HEK293 (cell line): ENCODE results near the gene MUC5B.

Experiments
- CTCF ChIA-PET: fragments of 350-600 bp; formaldehyde crosslinking; extraction: SDS; loops from one replicate; lab custom pipeline; 2021; ENCODE audit warnings: antibody characterized with exemption; lab: Yijun Ruan, JAX
- POLR2A ChIA-PET: fragments of 300-600 bp; formaldehyde crosslinking; extraction: SDS; loops from one replicate; lab custom pipeline; 2020; ENCODE audit warnings: antibody characterized with exemption, inconsistent platforms; lab: Yijun Ruan, JAX
- H3K27ac ChIP-seq: fragments of 200-500 bp; sonication (Bioruptor generic); 2 replicates; pipeline ENCODE4 v1.5.1; 2014; ENCODE audit warnings: low read depth, low read length, control low read depth, inconsistent platforms; ENCODE audit errors: extremely low read depth
- H3K36me3 ChIP-seq, 2 experiments: fragments of 200-500 bp in 1 of 2; sonication (Bioruptor generic) in 1 of 2; 1 replicate in 1 of 2; 2 replicates in 1 of 2; pipeline ENCODE4 v1.5.1; 2014 to 2017; ENCODE audit warnings: inconsistent platforms in 2 of 2, low read length in 2 of 2; ENCODE audit not compliant: control insufficient read depth in 2 of 2, insufficient read depth in 1 of 2
- H3K4me1 ChIP-seq: fragments of 200-500 bp; sonication (Bioruptor generic); 2 replicates; pipeline ENCODE4 v1.5.1; 2014; ENCODE audit warnings: mild to moderate bottlenecking, low read length, inconsistent platforms; ENCODE audit not compliant: control insufficient read depth, insufficient read depth
- H3K4me3 ChIP-seq: 2 replicates; pipeline ENCODE4 v1.5.1; 2011; ENCODE audit warnings: low read depth, mild to moderate bottlenecking, control low read depth, low read length, moderate library complexity
- H3K9me3 ChIP-seq: fragments of 200-500 bp; sonication (Bioruptor generic); 2 replicates; pipeline ENCODE4 v1.5.1; 2014; ENCODE audit warnings: low read depth, low read length, inconsistent platforms; ENCODE audit not compliant: control insufficient read depth, insufficient read depth
- FEZF1 ChIP-seq: fragments of 450-650 bp; formaldehyde crosslinking; IDR thresholded peaks from 2 replicates; pipeline ENCODE4 v1.5.1; 2016; ENCODE audit warnings: missing biosample characterization, missing genetic modification characterization
- KLF16 ChIP-seq: fragments of 450-650 bp; formaldehyde crosslinking; IDR thresholded peaks from 2 replicates; pipeline ENCODE4 v1.5.1; 2017; ENCODE audit warnings: missing biosample characterization, missing genetic modification characterization
- MZF1 ChIP-seq: fragments of 450-650 bp; formaldehyde crosslinking; IDR thresholded peaks from 2 replicates; pipeline ENCODE4 v1.5.1; 2017; ENCODE audit warnings: missing biosample characterization, missing genetic modification characterization, borderline replicate concordance
- OVOL3 ChIP-seq: fragments of 450-650 bp; formaldehyde crosslinking; IDR thresholded peaks from 2 replicates; pipeline ENCODE4 v1.5.1; 2016; ENCODE audit warnings: missing biosample characterization, missing genetic modification characterization
- SP7 ChIP-seq: fragments of 450-650 bp; formaldehyde crosslinking; IDR thresholded peaks from 2 replicates; pipeline ENCODE4 v1.5.1; 2016; ENCODE audit warnings: missing biosample characterization, missing genetic modification characterization
- ZBTB6 ChIP-seq: fragments of 450-650 bp; formaldehyde crosslinking; IDR thresholded peaks from 2 replicates; pipeline ENCODE4 v1.5.1; 2017; ENCODE audit warnings: missing biosample characterization, missing genetic modification characterization
- ZBTB7A ChIP-seq: fragments of 450-650 bp; formaldehyde crosslinking; IDR thresholded peaks from 2 replicates; pipeline ENCODE4 v1.5.1; 2016; ENCODE audit warnings: low read depth, missing biosample characterization, missing genetic modification characterization
- ZNF140 ChIP-seq: fragments of 450-650 bp; formaldehyde crosslinking; IDR thresholded peaks from 2 replicates; pipeline ENCODE4 v1.5.1; 2016; ENCODE audit warnings: missing biosample characterization, missing genetic modification characterization
- ZNF214 ChIP-seq: fragments of 450-650 bp; formaldehyde crosslinking; IDR thresholded peaks from 2 replicates; pipeline ENCODE4 v1.5.1; 2017; ENCODE audit warnings: missing biosample characterization, mild to moderate bottlenecking, missing genetic modification characterization, borderline replicate concordance
- ZNF23 ChIP-seq: fragments of 450-650 bp; formaldehyde crosslinking; IDR thresholded peaks from 2 replicates; pipeline ENCODE4 v1.5.1; 2016; ENCODE audit warnings: missing biosample characterization, missing genetic modification characterization, borderline replicate concordance
- ZNF239 ChIP-seq: fragments of 450-650 bp; formaldehyde crosslinking; IDR thresholded peaks from 2 replicates; pipeline ENCODE4 v1.5.1; 2016; ENCODE audit warnings: missing biosample characterization, missing genetic modification characterization
- ZNF248 ChIP-seq: fragments of 450-650 bp; formaldehyde crosslinking; IDR thresholded peaks from 2 replicates; pipeline ENCODE4 v1.5.1; 2017; ENCODE audit warnings: missing biosample characterization, missing genetic modification characterization
- ZNF280D ChIP-seq: fragments of 450-650 bp; formaldehyde crosslinking; IDR thresholded peaks from 2 replicates; pipeline ENCODE4 v1.5.1; 2016; ENCODE audit warnings: missing biosample characterization, missing genetic modification characterization
- ZNF302 ChIP-seq: fragments of 450-650 bp; formaldehyde crosslinking; IDR thresholded peaks from 2 replicates; pipeline ENCODE4 v1.5.1; 2016; ENCODE audit warnings: missing biosample characterization, missing genetic modification characterization, low read depth
- ZNF350 ChIP-seq: fragments of 450-650 bp; formaldehyde crosslinking; IDR thresholded peaks from 2 replicates; pipeline ENCODE4 v1.5.0; 2017; ENCODE audit warnings: missing biosample characterization, mild to moderate bottlenecking, missing genetic modification characterization
- ZNF391 ChIP-seq: fragments of 450-650 bp; formaldehyde crosslinking; IDR thresholded peaks from 2 replicates; pipeline ENCODE4 v1.5.1; 2016; ENCODE audit warnings: low read depth, missing biosample characterization, missing genetic modification characterization, borderline replicate concordance
- ZNF416 ChIP-seq: fragments of 450-650 bp; formaldehyde crosslinking; IDR thresholded peaks from 2 replicates; pipeline ENCODE4 v1.5.1; 2016; ENCODE audit warnings: missing biosample characterization, missing genetic modification characterization
- ZNF529 ChIP-seq: fragments of 450-650 bp; formaldehyde crosslinking; IDR thresholded peaks from 2 replicates; pipeline ENCODE4 v1.5.1; 2017; ENCODE audit warnings: missing genetic modification characterization, missing biosample characterization; ENCODE audit not compliant: insufficient replicate concordance
- ZNF560 ChIP-seq: fragments of 450-650 bp; formaldehyde crosslinking; IDR thresholded peaks from 2 replicates; pipeline ENCODE4 v1.5.1; 2017; ENCODE audit warnings: missing biosample characterization, missing genetic modification characterization, borderline replicate concordance
- ZNF561 ChIP-seq: fragments of 450-650 bp; IDR thresholded peaks from 2 replicates; pipeline ENCODE4 v1.5.1; 2018; ENCODE audit warnings: missing biosample characterization, missing genetic modification characterization, borderline replicate concordance
- ZNF624 ChIP-seq: fragments of 450-650 bp; formaldehyde crosslinking; IDR thresholded peaks from 2 replicates; pipeline ENCODE4 v1.5.1; 2017; ENCODE audit warnings: missing biosample characterization, missing genetic modification characterization
- ZNF658 ChIP-seq: fragments of 450-650 bp; formaldehyde crosslinking; IDR thresholded peaks from 2 replicates; pipeline ENCODE4; 2016; ENCODE audit warnings: missing biosample characterization, missing genetic modification characterization
- ZNF701 ChIP-seq: fragments of 450-650 bp; formaldehyde crosslinking; IDR thresholded peaks from 2 replicates; pipeline ENCODE4 v1.5.1; 2016; ENCODE audit warnings: missing biosample characterization, missing genetic modification characterization
- ZXDB ChIP-seq: fragments of 450-650 bp; formaldehyde crosslinking; IDR thresholded peaks from 2 replicates; pipeline ENCODE4 v1.5.1; 2016; ENCODE audit warnings: missing biosample characterization, missing genetic modification characterization

The MUC5B gene

GRCh38 chr11:1239596-1240205 lies 16.8 kb downstream of the MUC5B start (continued):
- TF ChIP-seq ZNF561 (tag by site-specific recombination) (no peak), ZNF214 (tag by site-specific recombination) (no peak)

GRCh38 chr11:1240771-1241170 lies 17.9 kb downstream of the MUC5B start:
- Histone ChIP-seq H3K27ac (no peak overlapping the region), H3K36me3 (no peaks in the 10 kb centered on the region), H3K9me3 (no peaks in the 10 kb centered on the region), H3K4me1 (no peaks in the 10 kb centered on the region), H3K4me3 (no peak overlapping the region)
- TF ChIP-seq OVOL3 (tag by site-specific recombination) (no peak), ZNF658 (no peak), ZNF23 (tag by site-specific recombination) (no peak), ZBTB7A (tag by site-specific recombination) (no peak), SP7 (tag by site-specific recombination) (no peak), ZNF560 (tag by site-specific recombination) (no peak)
- ChIA-PET POLR2A (no interaction called here), CTCF (no interaction called here)

- ChIA-PET POLR2A (no interaction called here), CTCF (no interaction called here)
- TF ChIP-seq ZNF302 (tag by site-specific recombination) (no peak), ZNF416 (no peak), KLF16 (no peak), ZNF140 (tag by site-specific recombination) (no peak), ZNF701 (no peak), ZNF624 (tag by site-specific recombination) (no peak), ZXDB (tag by site-specific recombination) (no peak), ZNF529 (tag by site-specific recombination) (no peak), ZNF248 (no peak), ZNF239 (tag by site-specific recombination) (no peak), ZNF350 (tag by site-specific recombination) (no peak), ZBTB6 (no peak), FEZF1 (no peak), MZF1 (tag by site-specific recombination) (no peak), ZNF391 (tag by site-specific recombination) (no peak), ZNF280D (tag by site-specific recombination) (no peak)
- no peaks in the 10 kb centered on the region for H3K36me3 ChIP-seq
- H3K27ac ChIP-seq, result no peak overlapping the region
- no peak overlapping the region for H3K4me3 ChIP-seq
- H3K9me3 ChIP-seq, result no peaks in the 10 kb centered on the region
- no peaks in the 10 kb centered on the region for H3K4me1 ChIP-seq
Observed at GRCh38 chr11:1241706-1242105, 18.8 kb downstream of the MUC5B start.
